GM04504 (cell line): ENCODE results near the gene ALG11.
A peak's percentile ranks its signal among the peaks of the same experiment; 100 is the strongest.
"Not testable (repeated sequence)": the region's sequence is repeated elsewhere in the genome, so short reads cannot be mapped to it uniquely, and the experiment has no call there.

Source experiments
- DNase-seq: peaks from one replicate; pipeline ENCODE4 v3.0.0-alpha.2; 2012; ENCODE audit warnings: low read depth

ALG11 gene, protein sequence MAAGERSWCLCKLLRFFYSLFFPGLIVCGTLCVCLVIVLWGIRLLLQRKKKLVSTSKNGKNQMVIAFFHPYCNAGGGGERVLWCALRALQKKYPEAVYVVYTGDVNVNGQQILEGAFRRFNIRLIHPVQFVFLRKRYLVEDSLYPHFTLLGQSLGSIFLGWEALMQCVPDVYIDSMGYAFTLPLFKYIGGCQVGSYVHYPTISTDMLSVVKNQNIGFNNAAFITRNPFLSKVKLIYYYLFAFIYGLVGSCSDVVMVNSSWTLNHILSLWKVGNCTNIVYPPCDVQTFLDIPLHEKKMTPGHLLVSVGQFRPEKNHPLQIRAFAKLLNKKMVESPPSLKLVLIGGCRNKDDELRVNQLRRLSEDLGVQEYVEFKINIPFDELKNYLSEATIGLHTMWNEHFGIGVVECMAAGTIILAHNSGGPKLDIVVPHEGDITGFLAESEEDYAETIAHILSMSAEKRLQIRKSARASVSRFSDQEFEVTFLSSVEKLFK

DNA sequence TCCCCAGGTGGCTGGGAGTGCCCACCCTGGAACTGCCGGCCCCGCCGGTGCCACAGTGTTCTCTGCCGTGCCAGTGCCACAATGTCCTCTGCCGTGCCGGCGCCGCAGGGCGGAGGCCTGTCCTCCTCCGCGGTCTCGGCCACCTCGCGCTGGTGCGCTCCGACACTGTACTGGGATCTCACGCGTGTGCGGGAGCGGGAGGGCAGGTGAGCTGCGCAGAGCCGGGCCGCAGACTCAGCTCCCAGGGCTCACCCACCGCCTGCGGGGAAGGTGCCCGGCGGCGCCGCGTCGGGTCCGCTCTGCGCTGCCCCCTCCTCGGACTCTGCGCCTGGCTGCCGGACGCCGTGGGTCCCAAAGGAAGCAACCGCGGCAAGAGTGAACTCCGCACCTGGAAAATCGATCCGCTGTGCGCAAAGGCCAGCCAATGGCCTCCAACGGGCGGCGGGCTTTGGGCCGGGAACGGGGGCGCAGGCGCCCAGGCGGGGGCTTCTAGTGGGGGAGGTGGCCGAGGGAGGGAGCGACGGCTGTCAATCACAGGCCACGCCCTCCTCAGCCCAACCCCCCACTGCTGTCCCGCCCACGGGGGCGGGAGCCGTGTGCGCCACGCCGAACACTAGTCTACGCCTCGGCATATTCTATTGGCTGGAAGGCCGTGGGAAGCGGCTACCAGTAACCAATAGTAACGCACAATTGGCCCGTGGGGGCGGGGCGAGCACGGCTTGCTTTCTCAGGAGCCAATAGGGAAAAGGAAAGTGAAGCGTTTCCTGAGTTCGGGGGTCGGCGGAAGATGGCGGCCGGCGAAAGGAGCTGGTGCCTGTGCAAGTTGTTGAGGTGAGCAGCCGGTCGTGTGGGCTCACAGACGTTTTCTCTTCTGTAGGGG is at the start of gene ALG11:
Gene ALG11, plus strand, starts transcription at position 767 of the 880 bp plus-strand sequence. Its CDS starts 21 bp downstream, at position 788.
- peak; percentile 96 for DNase-seq

DNA sequence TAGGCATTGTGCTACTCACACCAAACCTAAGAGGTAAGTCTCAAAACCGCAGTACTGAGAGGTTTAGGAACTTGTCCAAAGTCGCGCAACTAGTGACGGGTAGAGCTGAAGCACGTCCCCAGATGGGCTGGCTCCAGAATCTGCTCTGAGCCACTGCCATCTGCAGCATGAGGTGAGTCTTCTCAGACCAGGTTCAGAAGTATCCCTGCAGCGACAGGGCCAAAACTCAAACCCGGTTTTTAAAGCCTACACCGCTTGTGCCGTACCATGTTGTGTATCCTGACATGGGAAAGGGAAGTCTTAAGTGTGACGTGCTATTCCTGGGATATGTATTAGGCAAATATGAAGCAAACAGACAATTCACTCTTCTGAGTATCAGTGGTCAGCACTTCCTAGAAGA is 46.0 kb upstream of the ALG11 start:
- DNase-seq = no peak

DNA sequence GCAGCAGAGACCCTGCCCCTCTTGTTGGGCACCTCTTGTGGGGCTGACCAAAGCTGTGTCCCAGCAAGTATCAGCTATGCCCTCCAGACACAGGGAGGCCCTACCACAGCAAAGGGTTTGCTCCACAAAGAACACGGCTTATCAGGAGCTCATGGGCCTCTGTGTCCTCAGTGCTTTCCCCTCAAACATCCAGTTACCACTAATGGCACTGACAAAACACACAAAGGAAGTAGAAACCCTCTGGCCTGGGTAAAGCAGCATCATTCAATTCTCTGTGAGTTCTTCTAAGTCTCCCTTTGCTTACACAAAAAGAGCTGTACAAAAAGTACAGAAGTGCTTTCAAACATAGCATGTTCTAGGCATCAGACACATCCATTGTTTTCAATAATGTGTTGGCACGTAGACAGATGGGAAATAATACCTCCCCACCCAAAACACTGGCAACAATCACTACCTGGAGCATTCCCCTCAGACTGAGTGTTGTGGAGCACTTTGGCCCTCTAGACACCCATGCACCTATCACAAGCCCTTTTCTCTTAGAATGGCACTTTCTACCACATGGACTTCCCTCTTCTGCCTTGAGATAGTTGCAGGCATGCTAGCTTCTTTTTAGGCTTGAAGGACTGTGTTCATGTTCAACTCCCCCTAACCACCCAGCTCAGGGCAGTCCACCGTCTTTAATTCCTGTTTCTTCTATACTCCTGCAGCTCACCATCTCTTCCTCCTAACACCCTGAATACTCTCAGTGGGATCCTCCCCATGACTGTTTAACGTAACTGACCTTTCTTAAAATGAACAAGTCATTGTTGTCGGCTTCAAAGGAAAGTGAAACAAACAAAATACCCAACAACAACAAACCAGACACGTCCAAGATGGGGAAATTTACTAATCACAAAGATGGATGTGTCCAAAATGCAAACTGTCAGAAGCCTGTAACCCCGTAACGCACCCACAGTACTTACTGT is 44.4 kb upstream of the ALG11 start:
- DNase-seq = no peak

DNA sequence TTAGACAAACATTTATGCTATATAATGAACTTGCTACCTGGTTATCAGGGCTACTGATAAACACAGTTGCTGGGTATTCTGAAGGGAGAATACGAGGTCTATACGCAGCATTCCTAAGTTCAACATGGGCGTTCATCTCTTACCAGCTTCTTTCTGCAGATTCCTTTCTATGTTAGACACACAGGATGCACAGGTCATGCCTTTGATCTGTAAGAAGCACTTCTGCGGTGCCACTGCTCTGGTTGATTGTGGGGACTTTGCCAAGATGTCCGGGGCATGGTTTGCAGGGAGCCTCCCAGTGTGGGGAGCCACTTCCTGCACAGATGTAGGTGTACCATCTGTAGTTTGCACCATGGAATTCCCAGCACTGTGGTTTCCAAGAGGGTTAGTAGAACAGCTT is 41.8 kb upstream of the ALG11 start:
- DNase-seq = no peak

GRCh38 chr13:51971520-51972426 is 40.4 kb upstream of the ALG11 start:
- DNase-seq = no peak

DNA sequence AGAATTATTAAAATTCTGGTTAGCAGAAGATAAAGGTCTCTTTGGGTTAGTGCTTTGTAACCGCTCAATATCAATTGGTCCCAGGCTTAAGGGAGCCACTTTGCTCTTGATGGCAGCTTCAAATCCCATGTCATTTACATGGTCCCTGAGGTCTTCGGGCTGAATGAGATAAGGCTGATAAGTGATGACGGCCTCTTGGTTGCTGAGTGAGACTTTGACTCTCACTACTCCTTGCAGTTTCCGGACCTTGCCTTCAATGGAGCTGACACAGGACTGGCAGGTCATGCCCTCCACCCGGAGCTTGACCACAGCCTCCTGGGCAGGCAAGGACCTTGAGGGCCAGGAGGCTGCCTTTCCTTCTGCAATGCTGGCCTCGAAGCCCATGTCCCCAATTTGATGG is 37.7 kb upstream of the ALG11 start:
- DNase-seq = no peak

- DNase-seq = no peak
Observed at GRCh38 chr13:51976423-51976822, 35.8 kb upstream of the ALG11 start.

DNA sequence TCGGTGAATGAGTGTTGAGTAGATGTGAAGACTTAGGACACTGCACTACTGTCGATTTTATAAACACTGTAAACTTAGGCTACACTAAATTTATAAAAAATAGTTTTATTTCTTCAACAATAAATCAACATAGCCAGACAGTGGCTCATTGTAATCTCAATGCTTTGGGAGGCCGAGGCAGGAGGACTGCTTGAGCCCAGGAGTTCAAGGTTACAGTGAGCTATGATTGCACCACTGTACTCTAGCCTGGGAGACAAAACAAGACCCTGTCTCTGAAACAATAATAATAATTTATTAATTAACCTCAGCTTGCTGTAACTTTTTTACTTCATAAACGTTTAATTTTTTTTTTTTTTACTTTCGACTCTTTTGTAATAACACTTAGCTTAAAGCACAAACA is 35.3 kb upstream of the ALG11 start:
- no peak for DNase-seq

GRCh38 chr13:51977625-51978024 is 34.6 kb upstream of the ALG11 start:
- DNase-seq = no peak

DNA sequence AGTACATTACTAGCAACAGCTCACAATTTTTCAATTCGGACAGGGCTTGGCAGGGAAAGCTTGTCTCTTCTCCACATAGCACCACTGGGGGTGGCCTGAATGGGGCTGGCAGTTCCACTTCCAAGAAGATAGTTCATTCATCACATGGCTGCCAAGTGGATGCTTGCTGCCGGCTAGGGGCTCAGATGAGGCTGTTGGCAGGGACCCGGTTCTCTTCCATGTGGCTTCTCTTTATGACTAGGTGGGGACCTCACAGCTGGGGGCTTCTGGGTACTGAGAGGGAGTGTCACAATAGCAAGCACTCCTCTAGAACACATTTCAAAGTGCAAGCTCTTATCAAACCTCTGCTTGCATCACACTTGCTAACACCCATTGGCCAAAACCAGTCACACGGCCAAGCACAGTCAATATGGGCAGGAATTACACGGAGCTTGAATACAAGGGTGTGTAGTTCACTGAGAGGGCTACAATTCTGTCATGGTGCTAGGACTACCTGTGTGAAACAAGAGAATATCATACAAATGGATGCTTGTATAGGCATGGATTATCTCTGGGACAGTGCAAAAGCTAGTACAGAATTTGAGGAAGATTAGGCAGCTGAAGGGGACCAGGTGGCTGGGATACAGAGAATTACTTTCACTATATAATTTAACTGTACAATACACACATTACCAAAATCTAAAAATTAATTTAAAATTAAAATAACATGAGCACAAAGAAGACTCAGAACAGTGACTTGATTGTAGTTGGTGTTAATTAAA is 33.2 kb upstream of the ALG11 start:
- no peak for DNase-seq

DNA sequence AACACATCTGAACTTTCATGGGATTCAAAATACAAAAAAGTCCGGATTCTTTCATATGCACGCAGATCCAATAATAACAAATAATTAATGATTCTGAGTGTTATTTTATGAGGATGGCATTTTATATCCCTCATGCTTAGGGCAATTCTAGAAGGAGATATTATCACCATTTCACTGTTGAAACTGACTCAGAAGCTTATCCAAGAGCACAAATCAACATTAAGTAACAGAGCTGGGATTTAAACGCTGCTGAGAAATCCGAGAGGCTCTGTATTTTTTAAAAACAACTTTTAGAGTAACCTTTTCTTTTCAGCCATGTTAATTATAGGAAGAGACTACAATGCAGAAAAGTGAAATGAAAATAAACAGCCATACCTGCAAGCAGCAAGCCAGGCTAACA is 31.3 kb upstream of the ALG11 start:
- DNase-seq = no peak

DNA sequence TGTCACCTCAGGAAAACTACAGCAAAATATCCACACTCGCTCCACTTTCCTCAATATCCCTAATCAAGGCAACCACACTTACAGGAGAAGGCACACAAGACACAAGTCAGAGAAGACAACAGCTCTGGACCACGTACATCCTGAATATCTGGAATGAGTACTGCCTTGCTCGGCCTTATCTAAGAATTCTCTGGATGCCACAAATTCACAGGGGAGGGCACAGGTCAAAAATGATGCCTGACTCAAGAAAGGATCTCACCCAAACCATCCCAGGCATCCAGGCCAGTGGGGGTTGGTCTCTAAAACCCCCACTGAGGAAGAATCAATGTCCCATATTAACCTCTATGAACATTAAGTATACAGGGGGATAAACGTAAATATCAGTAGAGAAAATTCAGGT is 30.8 kb upstream of the ALG11 start:
- DNase-seq = no peak

GRCh38 chr13:51983292-51983691 is 28.9 kb upstream of the ALG11 start:
- DNase-seq = not testable (repeated sequence)

DNA sequence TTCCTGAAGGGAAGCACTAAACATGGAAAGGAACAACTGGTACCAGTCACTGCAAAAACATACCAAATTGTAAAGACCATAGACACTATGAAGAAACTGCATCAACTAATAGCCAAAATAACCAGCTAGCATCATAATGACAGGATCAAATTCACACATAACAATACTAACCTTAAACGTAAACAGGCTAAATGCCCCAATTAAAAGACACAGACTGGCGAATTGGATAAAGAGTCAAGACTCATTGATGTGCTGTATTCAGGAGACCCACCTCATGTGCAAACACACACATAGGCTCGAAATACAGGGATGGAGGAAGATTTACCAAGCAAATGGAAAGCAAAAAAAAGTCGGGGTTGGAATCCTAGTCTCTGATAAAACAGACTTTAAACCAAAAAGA is 27.3 kb upstream of the ALG11 start:
- DNase-seq = not testable (repeated sequence)

GRCh38 chr13:51988988-51989618 is 23.1 kb upstream of the ALG11 start:
- no peak for DNase-seq

GRCh38 chr13:51993713-51994112 is 18.5 kb upstream of the ALG11 start:
- no peak for DNase-seq

DNA sequence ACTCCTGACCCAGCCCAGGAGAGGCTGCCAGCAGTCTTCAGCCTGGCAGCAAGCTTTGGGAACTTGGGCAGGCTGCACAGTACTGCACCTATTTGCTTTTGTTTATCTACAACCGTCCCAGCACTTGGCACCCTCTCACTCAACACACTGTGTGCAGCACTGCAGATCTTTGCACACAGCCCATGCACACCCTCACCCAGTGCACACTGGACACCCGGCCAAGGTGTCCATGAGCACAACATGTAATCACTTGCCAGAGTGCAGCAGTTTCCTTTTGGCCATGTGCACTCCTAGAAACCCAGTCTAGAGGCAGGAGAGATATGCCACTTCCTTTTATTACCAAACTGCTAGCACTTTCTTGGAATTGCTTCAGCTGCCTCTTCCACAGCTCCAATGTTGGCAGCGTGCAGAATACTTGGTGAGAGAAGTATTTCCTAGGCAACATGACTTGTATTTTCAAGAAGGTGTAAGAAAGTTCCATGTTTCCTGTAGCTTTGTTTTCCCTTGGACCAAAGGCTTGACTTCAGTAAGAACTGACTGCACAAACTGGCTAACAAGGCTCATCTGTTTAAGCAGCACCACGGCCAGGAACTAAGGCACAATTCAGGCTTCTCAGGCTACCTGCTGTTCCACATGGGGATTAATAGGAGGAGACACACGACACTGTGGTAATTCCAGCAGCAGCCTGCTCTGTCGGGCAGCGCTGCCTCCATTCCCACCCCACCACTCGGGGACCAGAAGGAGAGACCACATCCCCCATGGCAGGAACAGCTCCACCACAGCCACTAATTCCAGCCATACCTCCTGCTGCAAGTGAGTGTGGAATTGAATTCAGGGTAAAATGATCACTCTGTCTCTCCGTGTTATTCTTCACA is 16.3 kb upstream of the ALG11 start:
- no peak for DNase-seq

- no peak for DNase-seq
Observed at GRCh38 chr13:51996641-51997040, 15.6 kb upstream of the ALG11 start.
